ENCODE data around the gene SLC22A16.

The SLC22A16 gene

GRCh38 chr6:110446405-110446804 is 30.0 kb downstream of the SLC22A16 start:
- peak; percentile 83 for FAIRE-seq

- no peak for FAIRE-seq
Measured at GRCh38 chr6:110440026-110440425, 36.4 kb downstream of the SLC22A16 start.

- FAIRE-seq, result no peak
Measured at GRCh38 chr6:110439356-110439755, 37.1 kb downstream of the SLC22A16 start.

- no peak for FAIRE-seq
Measured at GRCh38 chr6:110434961-110435602, 41.3 kb downstream of the SLC22A16 start.

GRCh38 chr6:110432285-110432900 is 44.0 kb downstream of the SLC22A16 start:
- FAIRE-seq, result no peak

- FAIRE-seq, result no peak
Measured at GRCh38 chr6:110430741-110431140, 45.7 kb downstream of the SLC22A16 start.

- no peak for FAIRE-seq
Measured at GRCh38 chr6:110430236-110430635, 46.2 kb downstream of the SLC22A16 start.

GRCh38 chr6:110428153-110428552 is 48.3 kb downstream of the SLC22A16 start:
- no peak for FAIRE-seq

GRCh38 chr6:110425816-110426215 is 50.6 kb downstream of the SLC22A16 start:
- FAIRE-seq, result no peak

GRCh38 chr6:110422444-110422822 is 54.0 kb downstream of the SLC22A16 start:
- FAIRE-seq, result no peak

- FAIRE-seq, result no peak
Measured at GRCh38 chr6:110421749-110422443, 54.5 kb downstream of the SLC22A16 start.

GRCh38 chr6:110419028-110419739 is 57.2 kb downstream of the SLC22A16 start:
- no peak for FAIRE-seq

GRCh38 chr6:110418594-110418993 is 57.8 kb downstream of the SLC22A16 start:
- no peak for FAIRE-seq

- FAIRE-seq, result peak; percentile 41
Measured at GRCh38 chr6:110415086-110415916, 61.1 kb downstream of the SLC22A16 start, which contains the start of gene DDO. TSS of gene DDO (minus strand) at chr6:110415575. CDS start at chr6:110413462, 2,113 bp downstream.

GRCh38 chr6:110414669-110415068 is 61.7 kb downstream of the SLC22A16 start:
- no peak for FAIRE-seq

- FAIRE-seq, result no peak
Measured at GRCh38 chr6:110412360-110412759, 64.1 kb downstream of the SLC22A16 start.

GRCh38 chr6:110410511-110410910 is 65.9 kb downstream of the SLC22A16 start:
- no peak for FAIRE-seq

- FAIRE-seq, result no peak
Measured at GRCh38 chr6:110409794-110410193, 66.6 kb downstream of the SLC22A16 start.

GRCh38 chr6:110408901-110409300 is 67.5 kb downstream of the SLC22A16 start:
- no peak for FAIRE-seq

- FAIRE-seq, result no peak
Measured at GRCh38 chr6:110404607-110405006, 71.8 kb downstream of the SLC22A16 start.

GRCh38 chr6:110401585-110402176 is 74.7 kb downstream of the SLC22A16 start:
- no peak for FAIRE-seq

- FAIRE-seq, result no peak
Measured at GRCh38 chr6:110400208-110400607, 76.2 kb downstream of the SLC22A16 start.

Measured in islet of Langerhans (tissue), 1 donor.